GM12878 (cell line): ENCODE results near the gene DPP9. TPM values are rescaled to one million over a fixed set of nuclear protein-coding genes. Genes with fewer than 3 reads are reported as not detected.

Experiments
- CHD2 ChIP-seq: IDR thresholded peaks from 2 replicates; pipeline ENCODE4 v1.6.1; 2011; ENCODE audit warnings: low read depth, low read length, improper control_type of control experiment, borderline replicate concordance
- CREM ChIP-seq: IDR thresholded peaks from 2 replicates; pipeline ENCODE4 v1.6.1; 2014; ENCODE audit warnings: antibody characterized with exemption, low read depth
- HDGF ChIP-seq: fragments of 450-650 bp; IDR thresholded peaks from 2 replicates; pipeline ENCODE4 v1.6.1; 2016; ENCODE audit warnings: antibody characterized with exemption
- IKZF1 ChIP-seq: fragments of 450-650 bp; conservative IDR thresholded peaks from 2 replicates; pipeline ENCODE4 v1.6.1; 2017; ENCODE audit warnings: antibody characterized with exemption, mild to moderate bottlenecking
- NBN ChIP-seq: fragments of 450-650 bp; IDR thresholded peaks from 2 replicates; pipeline ENCODE4 v1.6.1; 2016
- POLR2AphosphoS2 ChIP-seq: IDR thresholded peaks from 2 replicates; pipeline ENCODE4 v1.6.1; 2011; ENCODE audit warnings: low read depth, mild to moderate bottlenecking, low read length, improper control_type of control experiment, moderate library complexity
- POU2F2 ChIP-seq: IDR thresholded peaks from 3 replicates; pipeline ENCODE4 v1.6.1; 2011; ENCODE audit warnings: low read depth, mild to moderate bottlenecking, low read length, borderline replicate concordance
- RAD21 ChIP-seq: IDR thresholded peaks from 2 replicates; pipeline ENCODE4 v1.6.1; 2011; ENCODE audit warnings: mild to moderate bottlenecking, low read depth, low read length, moderate library complexity; ENCODE audit not compliant: insufficient read depth
- SUZ12 ChIP-seq: fragments of 200-600 bp; sonication (generic); IDR thresholded peaks from one replicate; pipeline ENCODE4 v1.6.1; 2018; ENCODE audit warnings: antibody characterized with exemption, mild to moderate bottlenecking; ENCODE audit not compliant: unreplicated experiment
- WRNIP1 ChIP-seq: IDR thresholded peaks from 2 replicates; pipeline ENCODE4 v1.6.1; 2011; ENCODE audit warnings: low read depth, low read length, improper control_type of control experiment, borderline replicate concordance
- ZNF217 ChIP-seq: fragments of 450-650 bp; IDR thresholded peaks from 2 replicates; pipeline ENCODE4 v1.6.1; 2017; ENCODE audit warnings: antibody characterized with exemption, mild to moderate bottlenecking
- ZNF24 ChIP-seq: fragments of 450-650 bp; IDR thresholded peaks from 2 replicates; pipeline ENCODE4 v1.6.1; 2017; ENCODE audit warnings: antibody characterized with exemption, mild to moderate bottlenecking
- polyA plus RNA-seq, 11 experiments: library from polyadenylated mRNA; depleted of rRNA in 4 of 11; unstranded in 6 of 11; stranded (reverse) in 5 of 11; fragments of >200 nt; fragmentation: Nextera tagmentation in 4 of 11; fragmentation: Illumina TruSeq in 1 of 11; extraction: Ambion mirVana in 4 of 11; extraction: Trizol in 1 of 11; gene quantifications; 1 replicate in 1 of 11; 2 replicates in 10 of 11; pipeline versions ENCODE4 v1.2.1 to v1.2.3, GENCODE V29; 2011 to 2016; ENCODE audit warnings: inconsistent platforms in 2 of 11, missing spikeins in 2 of 11, low read depth in 1 of 11
- total RNA-seq, 4 experiments: library from RNA; depleted of rRNA in 3 of 4; stranded (reverse); fragments of >200 nt in 3 of 4; fragmentation: Illumina TruSeq in 1 of 4; extraction: Trizol in 1 of 4; gene quantifications; 2 replicates each; pipeline versions ENCODE4 v1.2.1 to v1.2.3, GENCODE V29; 2013 to 2021
- TF ChIP-seq, protein P1 (sequence below): fragments of 450-650 bp; IDR thresholded peaks from 2 replicates; pipeline ENCODE4 v1.6.1; 2017; ENCODE audit warnings: mild to moderate bottlenecking, moderate library complexity
- TF ChIP-seq, protein P2 (sequence below), 3 experiments: IDR thresholded peaks in 2 of 3; conservative IDR thresholded peaks in 1 of 3; 2 replicates each; pipeline ENCODE4 v1.5.1; 2011; ENCODE audit warnings: low read depth in 3 of 3, low read length in 3 of 3, mild to moderate bottlenecking in 3 of 3, control low read depth in 2 of 3, moderate library complexity in 2 of 3, inconsistent platforms in 1 of 3, mixed read lengths in 1 of 3; ENCODE audit not compliant: control insufficient read depth in 2 of 3, insufficient read depth in 1 of 3; ENCODE audit errors: extremely low read depth in 1 of 3
- TF ChIP-seq, protein P3 (sequence below): fragments of 450-650 bp; IDR thresholded peaks from 2 replicates; pipeline ENCODE4 v1.6.1; 2017; ENCODE audit warnings: borderline replicate concordance
- TF ChIP-seq, protein P4 (sequence below): fragments of 450-650 bp; IDR thresholded peaks from 2 replicates; pipeline ENCODE4 v1.6.1; 2016; ENCODE audit warnings: mild to moderate bottlenecking
- TF ChIP-seq, protein P5 (sequence below): IDR thresholded peaks from 2 replicates; pipeline ENCODE4 v1.6.1; 2012; ENCODE audit warnings: low read depth, low read length, improper control_type of control experiment

DPP9 gene
- total and polyA plus RNA-seq, 10 of the 15 experiments (the other 5 are each of a cell fraction or from before 2014, with no cell fraction given): 0.64 to 58.6 (median 27.6) TPM

DNA sequence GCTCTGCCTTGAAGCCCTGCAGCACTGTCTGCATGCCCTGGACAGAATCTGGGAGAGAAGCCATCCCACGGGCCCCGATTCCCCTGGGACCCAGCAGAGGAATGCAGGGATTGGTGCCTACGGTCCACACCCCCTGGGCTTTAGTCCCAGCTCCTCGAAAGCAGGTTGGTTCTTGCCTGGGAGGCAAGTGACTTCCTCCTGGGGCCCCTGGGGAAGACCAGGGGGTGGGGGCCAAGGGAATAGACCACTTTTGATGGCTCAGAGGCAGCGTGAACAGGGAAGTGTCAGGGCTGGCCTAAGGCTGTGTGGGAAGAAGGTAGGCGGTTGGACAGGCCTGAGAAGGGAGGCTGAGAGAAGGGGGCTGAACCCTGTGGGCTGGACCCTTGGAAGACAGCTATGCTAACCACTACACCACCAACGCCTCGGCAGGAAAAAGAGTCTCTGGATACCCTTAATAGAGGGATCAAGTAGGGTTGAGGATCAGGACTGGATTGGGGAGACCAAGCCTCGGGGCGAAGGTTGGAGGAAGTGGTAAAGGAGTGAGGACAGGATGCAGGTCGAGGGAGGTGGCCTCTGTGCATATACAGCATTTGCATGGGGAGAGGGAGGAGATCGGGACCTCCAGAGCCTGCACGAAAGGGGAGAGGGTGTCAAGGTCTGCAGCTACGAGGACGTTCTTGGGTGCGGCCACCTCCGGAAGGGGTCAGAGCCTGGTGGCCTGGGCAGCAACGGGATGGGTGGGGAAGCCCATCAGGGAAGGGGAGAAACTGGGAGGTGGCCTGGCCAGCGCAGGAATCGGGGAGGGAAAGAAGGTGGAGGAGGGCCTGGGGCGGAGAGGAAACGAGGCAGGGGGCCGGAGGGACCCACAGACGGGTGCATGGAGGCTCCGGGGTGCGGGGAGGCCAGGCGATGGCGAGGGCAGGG is 709 bp downstream of the DPP9 start (continued):
- TF ChIP-seq CHD2 (no peak), POU2F2 (peak; percentile 82; the same call in 2 of the 3 replicates), ZNF217 (no peak), HDGF (peak; percentile 67; the same call in 1 of the 2 replicates), POLR2AphosphoS2 (no peak; the same call in 1 of the 2 replicates), SUZ12 (no peak), RAD21 (no peak), IKZF1 (0 out of 2 replicates have a peak, but pooled peaks have one; percentile 14), NBN (0 out of 2 replicates have a peak, but pooled peaks have one; percentile 20), ZNF24 (no peak), CREM (no peak), WRNIP1 (no peak)
- TF ChIP-seq, protein P1, sequence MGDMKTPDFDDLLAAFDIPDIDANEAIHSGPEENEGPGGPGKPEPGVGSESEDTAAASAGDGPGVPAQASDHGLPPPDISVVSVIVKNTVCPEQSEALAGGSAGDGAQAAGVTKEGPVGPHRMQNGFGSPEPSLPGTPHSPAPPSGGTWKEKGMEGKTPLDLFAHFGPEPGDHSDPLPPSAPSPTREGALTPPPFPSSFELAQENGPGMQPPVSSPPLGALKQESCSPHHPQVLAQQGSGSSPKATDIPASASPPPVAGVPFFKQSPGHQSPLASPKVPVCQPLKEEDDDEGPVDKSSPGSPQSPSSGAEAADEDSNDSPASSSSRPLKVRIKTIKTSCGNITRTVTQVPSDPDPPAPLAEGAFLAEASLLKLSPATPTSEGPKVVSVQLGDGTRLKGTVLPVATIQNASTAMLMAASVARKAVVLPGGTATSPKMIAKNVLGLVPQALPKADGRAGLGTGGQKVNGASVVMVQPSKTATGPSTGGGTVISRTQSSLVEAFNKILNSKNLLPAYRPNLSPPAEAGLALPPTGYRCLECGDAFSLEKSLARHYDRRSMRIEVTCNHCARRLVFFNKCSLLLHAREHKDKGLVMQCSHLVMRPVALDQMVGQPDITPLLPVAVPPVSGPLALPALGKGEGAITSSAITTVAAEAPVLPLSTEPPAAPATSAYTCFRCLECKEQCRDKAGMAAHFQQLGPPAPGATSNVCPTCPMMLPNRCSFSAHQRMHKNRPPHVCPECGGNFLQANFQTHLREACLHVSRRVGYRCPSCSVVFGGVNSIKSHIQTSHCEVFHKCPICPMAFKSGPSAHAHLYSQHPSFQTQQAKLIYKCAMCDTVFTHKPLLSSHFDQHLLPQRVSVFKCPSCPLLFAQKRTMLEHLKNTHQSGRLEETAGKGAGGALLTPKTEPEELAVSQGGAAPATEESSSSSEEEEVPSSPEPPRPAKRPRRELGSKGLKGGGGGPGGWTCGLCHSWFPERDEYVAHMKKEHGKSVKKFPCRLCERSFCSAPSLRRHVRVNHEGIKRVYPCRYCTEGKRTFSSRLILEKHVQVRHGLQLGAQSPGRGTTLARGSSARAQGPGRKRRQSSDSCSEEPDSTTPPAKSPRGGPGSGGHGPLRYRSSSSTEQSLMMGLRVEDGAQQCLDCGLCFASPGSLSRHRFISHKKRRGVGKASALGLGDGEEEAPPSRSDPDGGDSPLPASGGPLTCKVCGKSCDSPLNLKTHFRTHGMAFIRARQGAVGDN: no peak
- TF ChIP-seq, protein P2, sequence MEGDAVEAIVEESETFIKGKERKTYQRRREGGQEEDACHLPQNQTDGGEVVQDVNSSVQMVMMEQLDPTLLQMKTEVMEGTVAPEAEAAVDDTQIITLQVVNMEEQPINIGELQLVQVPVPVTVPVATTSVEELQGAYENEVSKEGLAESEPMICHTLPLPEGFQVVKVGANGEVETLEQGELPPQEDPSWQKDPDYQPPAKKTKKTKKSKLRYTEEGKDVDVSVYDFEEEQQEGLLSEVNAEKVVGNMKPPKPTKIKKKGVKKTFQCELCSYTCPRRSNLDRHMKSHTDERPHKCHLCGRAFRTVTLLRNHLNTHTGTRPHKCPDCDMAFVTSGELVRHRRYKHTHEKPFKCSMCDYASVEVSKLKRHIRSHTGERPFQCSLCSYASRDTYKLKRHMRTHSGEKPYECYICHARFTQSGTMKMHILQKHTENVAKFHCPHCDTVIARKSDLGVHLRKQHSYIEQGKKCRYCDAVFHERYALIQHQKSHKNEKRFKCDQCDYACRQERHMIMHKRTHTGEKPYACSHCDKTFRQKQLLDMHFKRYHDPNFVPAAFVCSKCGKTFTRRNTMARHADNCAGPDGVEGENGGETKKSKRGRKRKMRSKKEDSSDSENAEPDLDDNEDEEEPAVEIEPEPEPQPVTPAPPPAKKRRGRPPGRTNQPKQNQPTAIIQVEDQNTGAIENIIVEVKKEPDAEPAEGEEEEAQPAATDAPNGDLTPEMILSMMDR (IDR thresholded peaks at IDR 0.05 in 2 of 3, conservative IDR thresholded peaks at IDR 0.05 in 1 of 3; ENCODE audit: control insufficient read depth in 2 of 3, extremely low read depth in 1 of 3, insufficient read depth in 1 of 3, low read depth in 3 of 3, low read length in 3 of 3): no peak
- TF ChIP-seq, protein P3, sequence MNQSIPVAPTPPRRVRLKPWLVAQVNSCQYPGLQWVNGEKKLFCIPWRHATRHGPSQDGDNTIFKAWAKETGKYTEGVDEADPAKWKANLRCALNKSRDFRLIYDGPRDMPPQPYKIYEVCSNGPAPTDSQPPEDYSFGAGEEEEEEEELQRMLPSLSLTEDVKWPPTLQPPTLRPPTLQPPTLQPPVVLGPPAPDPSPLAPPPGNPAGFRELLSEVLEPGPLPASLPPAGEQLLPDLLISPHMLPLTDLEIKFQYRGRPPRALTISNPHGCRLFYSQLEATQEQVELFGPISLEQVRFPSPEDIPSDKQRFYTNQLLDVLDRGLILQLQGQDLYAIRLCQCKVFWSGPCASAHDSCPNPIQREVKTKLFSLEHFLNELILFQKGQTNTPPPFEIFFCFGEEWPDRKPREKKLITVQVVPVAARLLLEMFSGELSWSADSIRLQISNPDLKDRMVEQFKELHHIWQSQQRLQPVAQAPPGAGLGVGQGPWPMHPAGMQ: no peak
- TF ChIP-seq, protein P4, sequence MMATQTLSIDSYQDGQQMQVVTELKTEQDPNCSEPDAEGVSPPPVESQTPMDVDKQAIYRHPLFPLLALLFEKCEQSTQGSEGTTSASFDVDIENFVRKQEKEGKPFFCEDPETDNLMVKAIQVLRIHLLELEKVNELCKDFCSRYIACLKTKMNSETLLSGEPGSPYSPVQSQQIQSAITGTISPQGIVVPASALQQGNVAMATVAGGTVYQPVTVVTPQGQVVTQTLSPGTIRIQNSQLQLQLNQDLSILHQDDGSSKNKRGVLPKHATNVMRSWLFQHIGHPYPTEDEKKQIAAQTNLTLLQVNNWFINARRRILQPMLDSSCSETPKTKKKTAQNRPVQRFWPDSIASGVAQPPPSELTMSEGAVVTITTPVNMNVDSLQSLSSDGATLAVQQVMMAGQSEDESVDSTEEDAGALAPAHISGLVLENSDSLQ: no peak
- TF ChIP-seq, protein P5, sequence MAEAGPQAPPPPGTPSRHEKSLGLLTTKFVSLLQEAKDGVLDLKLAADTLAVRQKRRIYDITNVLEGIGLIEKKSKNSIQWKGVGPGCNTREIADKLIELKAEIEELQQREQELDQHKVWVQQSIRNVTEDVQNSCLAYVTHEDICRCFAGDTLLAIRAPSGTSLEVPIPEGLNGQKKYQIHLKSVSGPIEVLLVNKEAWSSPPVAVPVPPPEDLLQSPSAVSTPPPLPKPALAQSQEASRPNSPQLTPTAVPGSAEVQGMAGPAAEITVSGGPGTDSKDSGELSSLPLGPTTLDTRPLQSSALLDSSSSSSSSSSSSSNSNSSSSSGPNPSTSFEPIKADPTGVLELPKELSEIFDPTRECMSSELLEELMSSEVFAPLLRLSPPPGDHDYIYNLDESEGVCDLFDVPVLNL: no peak
